SH-SY5Y (cell line): ENCODE results near the gene COQ8A.

Experiments
- GATA2 ChIP-seq: IDR thresholded peaks from 2 replicates; pipeline ENCODE4 v1.6.1; 2011; ENCODE audit warnings: mild to moderate bottlenecking, low read depth, low read length
- GATA3 ChIP-seq: IDR thresholded peaks from 2 replicates; pipeline ENCODE4 v1.6.1; 2011; ENCODE audit warnings: low read depth, mild to moderate bottlenecking, low read length, moderate library complexity

- no peak for TF ChIP-seq GATA3
- no peak for TF ChIP-seq GATA2
Observed at GRCh38 chr1:226964068-226964425, 24.0 kb downstream of the COQ8A start.
